ENCODE measurements around the gene WDR37.

The WDR37 gene

DNA sequence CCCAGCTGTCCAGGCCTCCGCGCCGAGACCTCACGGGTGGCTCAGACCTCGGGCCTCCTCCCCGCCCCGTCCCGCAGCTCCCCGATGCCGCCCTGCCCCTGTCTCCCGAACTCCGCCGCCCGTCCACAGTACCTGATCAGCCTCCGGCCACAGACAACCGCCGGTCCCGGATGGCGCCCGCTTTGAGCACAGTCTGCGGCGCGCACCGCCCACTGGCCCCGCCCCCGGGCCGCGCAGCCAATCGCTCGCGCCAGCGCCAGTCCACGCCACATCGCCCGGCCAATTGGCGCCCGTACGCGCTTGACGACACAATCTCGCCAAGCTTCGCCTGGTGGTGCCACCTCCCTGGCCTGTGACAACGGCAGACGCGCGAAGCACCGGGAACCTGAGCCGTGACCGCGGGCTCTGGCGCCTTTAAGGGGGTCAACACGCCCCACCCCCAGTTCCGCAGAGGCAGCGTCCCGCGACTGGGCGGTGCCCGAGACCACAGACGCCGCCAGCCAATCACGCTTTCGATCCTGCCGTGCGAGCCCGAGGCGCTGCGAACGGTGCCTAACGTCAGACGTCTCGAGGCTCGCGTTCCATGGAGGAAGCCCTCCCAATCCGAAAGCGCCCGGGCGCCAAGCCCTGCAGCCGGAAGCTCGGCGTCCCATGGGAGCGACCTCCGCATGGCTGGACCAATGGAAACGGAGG is 7.3 kb upstream of the WDR37 start, which contains the start of gene IDI1:
Gene IDI1, minus strand, starts transcription at position 388 of the 693 bp plus-strand sequence. Its CDS starts 116 bp downstream, at position 272.
- peaks cover 72% of the 10 kb centered on the region for H4K20me1 ChIP-seq
- no peaks in the 10 kb centered on the region for H3K9me3 ChIP-seq
- H3K4me1 ChIP-seq = peaks cover 66% of the 10 kb centered on the region
- H3K27me3 ChIP-seq = no peaks in the 10 kb centered on the region
- no peak for TF ChIP-seq Cebpa-rat (IDR thresholded peaks at IDR 0.05)
- peak within 1 kb of the TSS; percentile 87 for H3K4me2 ChIP-seq
- peaks cover 32% of the 10 kb centered on the region for H3K36me3 ChIP-seq
- H3K4me3 ChIP-seq = peak within 1 kb of the TSS; percentile 91
- H3K9ac ChIP-seq = peak within 1 kb of the TSS; percentile 96
- H3K27ac ChIP-seq = peak within 1 kb of the TSS; percentile 95

DNA sequence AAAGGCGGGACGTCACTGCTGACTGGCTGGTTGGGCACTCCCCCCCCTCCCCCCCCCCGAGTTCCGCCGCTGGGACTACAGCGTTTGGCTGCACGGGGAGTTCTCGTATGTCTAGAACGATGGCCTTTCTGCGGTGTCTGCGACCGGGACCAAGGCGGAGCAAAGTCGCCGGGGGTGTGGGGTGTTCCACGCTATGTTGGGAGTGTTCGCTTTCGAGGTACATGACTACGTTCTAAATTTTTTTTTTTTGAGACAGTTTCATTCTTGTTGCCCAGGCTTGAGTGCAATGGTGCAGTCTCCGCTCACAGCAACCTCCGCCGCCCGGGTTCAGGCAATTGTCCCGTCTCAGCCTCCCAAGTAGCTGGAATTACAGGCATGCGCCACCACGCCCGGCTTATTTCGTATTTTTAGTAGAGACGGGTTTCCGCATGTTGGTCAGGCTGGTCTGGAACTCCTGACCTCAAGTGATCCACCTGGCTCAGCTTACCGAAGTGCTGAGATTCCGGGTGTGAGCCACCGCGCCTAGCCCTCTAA is 6.7 kb upstream of the WDR37 start:
- Histone ChIP-seq H4K20me1 (peaks cover 78% of the 10 kb centered on the region), H3K4me2 (peak overlapping the region; percentile 78), H3K9ac (peak overlapping the region; percentile 96), H3K4me3 (peak overlapping the region; percentile 91), H3K27me3 (no peaks in the 10 kb centered on the region), H3K4me1 (peaks cover 66% of the 10 kb centered on the region), H3K36me3 (peaks cover 38% of the 10 kb centered on the region), H3K9me3 (no peaks in the 10 kb centered on the region), H3K27ac (peak overlapping the region; percentile 95)
- TF ChIP-seq Cebpa-rat (IDR thresholded peaks at IDR 0.05) = no peak

DNA sequence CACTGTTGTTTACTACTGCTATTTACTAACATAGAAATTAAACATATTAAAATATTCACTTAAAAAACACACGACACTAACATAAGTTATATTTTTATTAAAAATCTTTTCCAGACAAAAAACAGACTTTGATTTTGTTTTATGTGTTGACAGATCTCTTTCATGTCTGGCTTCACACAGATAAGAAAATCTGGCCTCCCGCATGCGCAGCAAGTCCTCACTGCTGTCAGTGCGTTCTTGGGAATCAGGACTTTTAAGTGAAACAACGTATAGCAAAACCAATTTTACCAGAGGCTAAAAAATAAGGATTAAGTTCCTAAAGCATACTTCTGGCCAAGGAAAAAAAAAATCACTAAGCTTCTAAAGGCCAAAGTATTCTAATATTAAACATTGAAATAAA is 6.0 kb upstream of the WDR37 start:
- Histone ChIP-seq H3K4me1 (peaks cover 66% of the 10 kb centered on the region), H3K27me3 (no peaks in the 10 kb centered on the region), H3K4me2 (peak overlapping the region; percentile 78), H3K36me3 (peaks cover 42% of the 10 kb centered on the region), H3K9ac (peak overlapping the region; percentile 96), H4K20me1 (peaks cover 82% of the 10 kb centered on the region), H3K4me3 (peak overlapping the region; percentile 91), H3K27ac (peak overlapping the region; percentile 95), H3K9me3 (no peaks in the 10 kb centered on the region)
- TF ChIP-seq Cebpa-rat (IDR thresholded peaks at IDR 0.05) = no peak

DNA sequence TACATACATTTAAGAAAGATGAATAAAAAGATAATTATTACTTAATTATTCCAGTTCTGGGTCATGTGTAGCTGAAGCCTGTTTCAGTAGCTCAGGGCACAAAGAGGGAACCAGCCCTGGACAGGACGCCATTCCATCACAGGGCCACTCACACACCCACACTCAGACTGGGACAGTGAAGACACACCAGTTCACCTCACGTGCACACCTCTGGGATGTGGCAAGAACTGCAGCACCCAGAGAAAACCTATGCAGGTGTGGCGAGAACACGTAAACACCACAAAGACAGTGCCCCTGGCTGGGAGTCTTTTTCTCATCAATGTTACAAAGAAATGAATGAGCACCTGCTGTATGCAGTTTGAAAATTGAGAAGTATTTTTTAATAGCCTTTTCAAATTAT is 5.6 kb upstream of the WDR37 start:
- H3K9ac ChIP-seq = peak overlapping the region; percentile 96
- H3K36me3 ChIP-seq = peaks cover 42% of the 10 kb centered on the region
- peaks cover 82% of the 10 kb centered on the region for H4K20me1 ChIP-seq
- peak overlapping the region; percentile 91 for H3K4me3 ChIP-seq
- H3K27me3 ChIP-seq = no peaks in the 10 kb centered on the region
- peak overlapping the region; percentile 78 for H3K4me2 ChIP-seq
- no peak for TF ChIP-seq Cebpa-rat (IDR thresholded peaks at IDR 0.05)
- H3K27ac ChIP-seq = peak overlapping the region; percentile 95; the same call in 1 of the 2 replicates
- no peaks in the 10 kb centered on the region for H3K9me3 ChIP-seq
- peaks cover 65% of the 10 kb centered on the region for H3K4me1 ChIP-seq

DNA sequence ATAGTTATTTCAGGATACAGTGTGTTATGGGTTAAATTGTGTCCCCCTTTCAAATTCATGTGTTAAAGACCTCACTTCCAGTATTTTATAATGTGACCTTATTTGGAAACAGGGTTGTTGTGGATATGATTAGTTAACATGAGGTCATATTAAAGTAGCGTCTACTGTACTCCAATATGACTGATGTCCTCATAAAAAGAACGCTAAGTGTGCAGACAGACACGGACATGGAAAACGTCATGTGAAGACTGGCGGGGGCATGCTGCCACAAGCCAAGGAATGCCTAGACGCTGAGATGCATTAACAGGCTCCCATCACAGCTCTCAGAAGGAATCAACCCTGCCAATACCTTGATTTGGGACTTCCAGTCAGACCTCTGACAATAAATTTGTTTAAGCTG is 1.5 kb upstream of the WDR37 start:
- Histone ChIP-seq H4K20me1 (peaks cover 79% of the 10 kb centered on the region), H3K9me3 (no peaks in the 10 kb centered on the region), H3K36me3 (peaks cover 46% of the 10 kb centered on the region), H3K9ac (peak overlapping the region; percentile 96; the same call in 1 of the 2 replicates), H3K4me2 (peak overlapping the region; percentile 89), H3K4me3 (peak overlapping the region; percentile 97), H3K27ac (peak overlapping the region; percentile 35; the same call in 1 of the 2 replicates), H3K4me1 (peaks cover 72% of the 10 kb centered on the region), H3K27me3 (no peaks in the 10 kb centered on the region)
- no peak for TF ChIP-seq Cebpa-rat (IDR thresholded peaks at IDR 0.05)

DNA sequence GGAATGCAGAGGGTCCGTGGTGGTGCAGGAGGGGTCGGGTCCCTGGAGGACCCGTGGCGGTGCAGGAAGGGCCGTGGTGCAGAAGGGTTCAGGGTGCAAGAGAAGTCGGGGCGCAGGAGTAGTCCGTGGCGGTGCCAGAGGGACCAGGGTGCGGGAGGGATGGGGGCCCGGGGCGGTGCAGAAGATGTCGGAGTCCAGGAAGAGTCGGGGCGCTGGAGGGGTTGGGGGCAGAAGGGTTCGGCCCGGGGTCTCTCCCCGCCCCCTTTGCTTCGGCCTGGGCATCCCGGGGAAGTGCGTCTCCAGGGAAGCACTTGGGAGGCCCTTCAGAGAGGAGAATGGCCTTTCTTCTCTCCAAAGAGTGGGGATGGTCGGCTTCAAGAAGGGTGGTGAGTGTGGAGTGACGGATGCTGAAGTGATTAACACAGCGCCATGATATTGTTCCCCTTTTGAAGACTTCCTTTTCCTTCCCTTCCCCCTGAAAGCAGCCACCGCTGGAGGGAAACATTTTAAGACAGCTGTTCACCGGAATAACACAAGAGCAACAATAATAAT is 997 bp downstream of the WDR37 start:
- H4K20me1 ChIP-seq = peaks cover 71% of the 10 kb centered on the region
- TF ChIP-seq Cebpa-rat (IDR thresholded peaks at IDR 0.05) = no peak
- peak overlapping the region; percentile 98 for H3K27ac ChIP-seq
- peak overlapping the region; percentile 91 for H3K4me2 ChIP-seq
- H3K36me3 ChIP-seq = peaks cover 31% of the 10 kb centered on the region
- peak overlapping the region; percentile 97 for H3K4me3 ChIP-seq
- H3K27me3 ChIP-seq = no peaks in the 10 kb centered on the region
- H3K4me1 ChIP-seq = peaks cover 75% of the 10 kb centered on the region
- H3K9me3 ChIP-seq = no peaks in the 10 kb centered on the region
- H3K9ac ChIP-seq = peak overlapping the region; percentile 96

DNA sequence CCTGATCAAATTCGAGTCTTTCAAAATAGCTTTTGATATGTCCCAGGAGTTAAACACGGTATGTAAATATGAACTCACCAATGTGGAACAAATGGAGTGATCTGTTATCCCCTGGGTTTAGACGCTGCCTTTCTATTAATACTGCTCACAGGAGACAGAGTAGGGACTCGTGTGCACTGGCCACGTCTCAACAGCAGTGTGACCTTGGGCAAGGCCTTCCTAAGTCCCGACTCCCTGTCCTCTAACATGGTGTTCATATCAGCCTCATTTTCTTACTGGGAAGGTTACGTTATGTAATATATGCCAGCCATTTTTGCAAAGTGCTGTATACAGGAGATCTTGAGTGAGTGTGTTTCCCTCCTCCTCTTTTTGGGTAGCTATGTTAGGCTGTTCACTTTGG is 1.8 kb downstream of the WDR37 start:
- no peaks in the 10 kb centered on the region for H3K9me3 ChIP-seq
- H3K4me3 ChIP-seq = peak overlapping the region; percentile 97
- peak overlapping the region; percentile 98 for H3K27ac ChIP-seq
- peaks cover 75% of the 10 kb centered on the region for H3K4me1 ChIP-seq
- TF ChIP-seq Cebpa-rat (IDR thresholded peaks at IDR 0.05) = no peak
- no peaks in the 10 kb centered on the region for H3K27me3 ChIP-seq
- H3K36me3 ChIP-seq = peaks cover 22% of the 10 kb centered on the region
- H3K9ac ChIP-seq = peak overlapping the region; percentile 96
- H3K4me2 ChIP-seq = peak overlapping the region; percentile 91
- peaks cover 71% of the 10 kb centered on the region for H4K20me1 ChIP-seq

DNA sequence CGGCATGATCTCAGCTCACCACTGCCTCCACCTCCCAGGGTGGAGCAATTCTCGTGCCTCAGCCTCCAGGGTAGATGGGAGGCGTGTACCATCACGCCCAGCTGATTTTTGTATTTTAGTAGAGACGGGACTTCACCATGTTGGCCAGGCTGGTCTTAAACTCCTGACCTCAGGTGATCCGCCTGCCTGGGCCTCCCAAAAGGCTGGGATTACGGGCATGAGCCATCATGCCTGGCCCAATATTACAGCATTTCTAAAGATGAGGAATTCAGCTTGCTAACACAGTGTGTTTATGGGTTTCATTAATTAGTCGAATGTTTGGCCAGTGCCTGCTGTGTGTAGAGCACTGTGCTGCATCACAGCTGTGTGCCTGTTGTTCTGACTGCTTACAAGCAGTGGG is 3.7 kb downstream of the WDR37 start:
- Histone ChIP-seq H3K4me1 (peaks cover 79% of the 10 kb centered on the region), H3K9me3 (no peaks in the 10 kb centered on the region), H3K36me3 (peaks cover 4% of the 10 kb centered on the region; the same call in 1 of the 2 replicates), H3K27me3 (no peaks in the 10 kb centered on the region), H3K4me3 (no peak overlapping the region), H3K9ac (no peak overlapping the region), H3K27ac (peak overlapping the region; percentile 29; the same call in 1 of the 2 replicates), H3K4me2 (peak overlapping the region; percentile 91), H4K20me1 (peaks cover 52% of the 10 kb centered on the region)
- TF ChIP-seq Cebpa-rat (IDR thresholded peaks at IDR 0.05) = no peak

DNA sequence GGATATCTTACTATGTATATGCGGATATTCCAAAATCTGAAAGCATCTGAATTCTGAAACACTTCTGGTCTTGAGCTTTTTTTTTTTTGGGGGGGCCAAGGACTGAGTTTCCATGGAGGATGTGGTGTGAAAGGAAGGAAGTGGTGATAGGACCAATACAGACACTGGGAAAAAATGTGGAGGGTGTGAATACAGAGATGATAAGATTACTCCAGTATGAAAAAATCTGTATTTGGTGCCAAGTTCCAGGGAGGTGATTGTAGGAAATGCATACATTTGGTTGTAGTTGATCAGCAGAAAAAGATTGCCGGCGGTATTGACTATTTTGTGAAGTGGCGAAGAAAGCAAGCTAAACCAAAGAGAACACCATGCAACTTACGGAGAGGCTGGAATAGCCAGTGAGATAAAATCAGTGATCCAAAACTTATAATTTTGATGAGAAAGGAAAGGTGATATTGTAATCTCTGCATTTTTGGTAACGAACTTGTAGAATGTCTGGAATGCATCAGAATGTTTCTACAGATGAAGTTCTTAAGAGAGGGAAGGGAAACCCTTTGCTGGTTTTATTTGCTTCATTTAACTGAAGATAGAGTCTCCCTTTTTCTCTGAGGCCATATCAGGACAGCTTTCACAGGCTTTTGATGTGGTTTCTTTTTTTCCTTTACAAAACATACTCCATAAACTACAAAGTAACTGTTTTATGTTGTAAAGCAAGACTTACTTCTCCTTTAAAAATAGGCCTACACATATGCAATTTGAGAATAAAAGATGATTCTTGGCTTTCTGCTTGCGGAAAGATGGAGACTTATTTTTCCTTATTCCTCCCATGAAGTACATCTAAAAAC is 6.0 kb downstream of the WDR37 start:
- no peaks in the 10 kb centered on the region for H3K27me3 ChIP-seq
- H3K9ac ChIP-seq = peak overlapping the region; percentile 71
- H3K9me3 ChIP-seq = no peaks in the 10 kb centered on the region; the same call in 1 of the 2 replicates
- peak overlapping the region; percentile 44 for H3K4me3 ChIP-seq
- H3K27ac ChIP-seq = peak overlapping the region; percentile 84
- peaks cover 8% of the 10 kb centered on the region; the same call in 1 of the 2 replicates for H3K36me3 ChIP-seq
- no peak for TF ChIP-seq Cebpa-rat (IDR thresholded peaks at IDR 0.05)
- H3K4me2 ChIP-seq = peak overlapping the region; percentile 91
- peaks cover 81% of the 10 kb centered on the region for H3K4me1 ChIP-seq
- peaks cover 44% of the 10 kb centered on the region; the same call in 1 of the 2 replicates for H4K20me1 ChIP-seq

Measured in BLaER1 (cell line).